Natural killer cell (primary cell): ENCODE measurements around the gene RUFY1. TPM values are rescaled to one million over a fixed set of nuclear protein-coding genes. Genes with fewer than 3 reads are reported as not detected.

Experiments
- ATAC-seq, 3 donors: fragments of 150-1000 bp in 2 of 3; fragments of 200-7000 bp in 1 of 3; cut with Tn5 transposase; 1 replicate in 1 of 3; 2 replicates in 2 of 3; pipeline ENCODE4 v1.10.0; 2021; ENCODE audit warnings: mild to moderate bottlenecking in 2 of 3, moderate library complexity in 2 of 3
- DNase-seq, 2 donors: peaks; one replicate each; pipeline versions ENCODE4 v3.0.0 to v3.0.0-alpha.2; 2013 to 2021; ENCODE audit warnings: mixed read lengths in 1 of 2
- H3K27ac ChIP-seq: one replicate; pipeline ENCODE4 v1.5.1; 2013; ENCODE audit warnings: mild to moderate bottlenecking, low read length
- H3K27me3 ChIP-seq: one replicate; pipeline ENCODE4 v1.6.1; 2013; ENCODE audit warnings: low read length; ENCODE audit not compliant: control insufficient read depth, insufficient read depth
- H3K36me3 ChIP-seq: one replicate; pipeline ENCODE4 v1.6.1; 2013; ENCODE audit warnings: low read length; ENCODE audit not compliant: control insufficient read depth, insufficient read depth
- H3K4me1 ChIP-seq: one replicate; pipeline ENCODE4 v1.6.1; 2013; ENCODE audit warnings: low read length; ENCODE audit not compliant: control insufficient read depth, insufficient read depth
- H3K4me3 ChIP-seq: one replicate; pipeline ENCODE4 v1.5.1; 2013; ENCODE audit warnings: low read length
- H3K9me3 ChIP-seq: one replicate; pipeline ENCODE4 v1.6.1; 2013; ENCODE audit warnings: low read length; ENCODE audit not compliant: control insufficient read depth, insufficient read depth
- H3K27ac Mint-ChIP-seq, 2 donors: one replicate each; pipeline ENCODE4 v1.8.0; 2022; ENCODE audit warnings: mild to moderate bottlenecking in 2 of 2, mixed read lengths in 2 of 2, moderate library complexity in 1 of 2
- H3K27me3 Mint-ChIP-seq, 2 donors: one replicate each; pipeline ENCODE4 v1.8.0; 2022; ENCODE audit warnings: low read depth in 2 of 2, mixed read lengths in 2 of 2
- H3K36me3 Mint-ChIP-seq: one replicate; pipeline ENCODE4 v1.8.0; 2022; ENCODE audit warnings: mixed read lengths
- H3K4me1 Mint-ChIP-seq, 2 donors: one replicate each; pipeline ENCODE4 v1.8.0; 2022; ENCODE audit warnings: mixed read lengths in 2 of 2
- H3K4me3 Mint-ChIP-seq: one replicate; pipeline ENCODE4 v1.8.0; 2022; ENCODE audit warnings: mild to moderate bottlenecking, moderate library complexity, mixed read lengths
- H3K9me3 Mint-ChIP-seq, 2 donors: one replicate each; pipeline ENCODE4 v1.8.0; 2022; ENCODE audit warnings: mixed read lengths in 2 of 2
- WGBS: methylation state at CpG from one replicate; pipeline ENCODE4 v1.1.7; 2013; ENCODE audit warnings: missing lambda C conversion rate; ENCODE audit not compliant: insufficient coverage; 5-methylcytosine and 5-hydroxymethylcytosine counted together
- intact Hi-C: fragments of 100-400 bp; cut with micrococcal nuclease; formaldehyde crosslinking; loops from one replicate; pipeline ENCODE4 v1.14.2; 2022
- total RNA-seq, 4 donors: library from RNA; stranded (reverse); fragments of 120-200 nt in 1 of 4; gene quantifications; one replicate each; pipeline versions ENCODE4 v1.2.3 to v1.2.4, GENCODE V29; 2013 to 2022
- TF ChIP-seq, protein P1 (sequence below): fragments of 200-600 bp; IDR thresholded peaks from one replicate; pipeline ENCODE4 v1.8.0; 2022; ENCODE audit warnings: antibody characterized with exemption

RUFY1 gene
- total RNA-seq, 3 donors from 2014 or later (not counting 1 experiment from before 2014, with no cell fraction given) = 40.4 to 48.7 (median 46.6) TPM

- no peaks in the 10 kb centered on the region for H3K4me1 Mint-ChIP-seq
- 89% methylated on average over 6 of the region's 6 CpGs for WGBS
Measured at GRCh38 chr5:179595916-179596315, 45.6 kb downstream of the RUFY1 start.

GRCh38 chr5:179596421-179596820, 46.1 kb downstream of the RUFY1 start:
- Mint-ChIP-seq H3K4me3 (no peak overlapping the region), H3K36me3 (peaks cover 11% of the 10 kb centered on the region), H3K4me1 (no peaks in the 10 kb centered on the region), H3K9me3 (no peaks in the 10 kb centered on the region), H3K27me3 (no peaks in the 10 kb centered on the region), H3K27ac (no peak overlapping the region)
- Histone ChIP-seq H3K4me3 (no peak overlapping the region), H3K27ac (no peak overlapping the region), H3K27me3 (no peaks in the 10 kb centered on the region), H3K36me3 (peaks cover 66% of the 10 kb centered on the region), H3K4me1 (no peaks in the 10 kb centered on the region), H3K9me3 (no peaks in the 10 kb centered on the region)
- intact Hi-C loops = no loop called here
- ATAC-seq (no peak), DNase-seq (no peak)
- WGBS = 95% methylated on average over 13 of the region's 13 CpGs
- TF ChIP-seq, protein P1, sequence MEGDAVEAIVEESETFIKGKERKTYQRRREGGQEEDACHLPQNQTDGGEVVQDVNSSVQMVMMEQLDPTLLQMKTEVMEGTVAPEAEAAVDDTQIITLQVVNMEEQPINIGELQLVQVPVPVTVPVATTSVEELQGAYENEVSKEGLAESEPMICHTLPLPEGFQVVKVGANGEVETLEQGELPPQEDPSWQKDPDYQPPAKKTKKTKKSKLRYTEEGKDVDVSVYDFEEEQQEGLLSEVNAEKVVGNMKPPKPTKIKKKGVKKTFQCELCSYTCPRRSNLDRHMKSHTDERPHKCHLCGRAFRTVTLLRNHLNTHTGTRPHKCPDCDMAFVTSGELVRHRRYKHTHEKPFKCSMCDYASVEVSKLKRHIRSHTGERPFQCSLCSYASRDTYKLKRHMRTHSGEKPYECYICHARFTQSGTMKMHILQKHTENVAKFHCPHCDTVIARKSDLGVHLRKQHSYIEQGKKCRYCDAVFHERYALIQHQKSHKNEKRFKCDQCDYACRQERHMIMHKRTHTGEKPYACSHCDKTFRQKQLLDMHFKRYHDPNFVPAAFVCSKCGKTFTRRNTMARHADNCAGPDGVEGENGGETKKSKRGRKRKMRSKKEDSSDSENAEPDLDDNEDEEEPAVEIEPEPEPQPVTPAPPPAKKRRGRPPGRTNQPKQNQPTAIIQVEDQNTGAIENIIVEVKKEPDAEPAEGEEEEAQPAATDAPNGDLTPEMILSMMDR = no peak

More at GRCh38 chr5:179595916-179596315, 45.6 kb downstream of the RUFY1 start:
- H3K9me3 ChIP-seq = no peaks in the 10 kb centered on the region
- TF ChIP-seq, protein P1 = no peak
- no peaks in the 10 kb centered on the region for H3K9me3 Mint-ChIP-seq
- peaks cover 11% of the 10 kb centered on the region for H3K36me3 Mint-ChIP-seq
- no peak overlapping the region for H3K4me3 ChIP-seq
- no peak overlapping the region for H3K4me3 Mint-ChIP-seq
- no peak for ATAC-seq
- no peak overlapping the region for H3K27ac Mint-ChIP-seq
- H3K27me3 ChIP-seq = no peaks in the 10 kb centered on the region
- peaks cover 67% of the 10 kb centered on the region for H3K36me3 ChIP-seq
- no peaks in the 10 kb centered on the region for H3K4me1 ChIP-seq
- no peak for DNase-seq
- intact Hi-C loops = no loop called here
- H3K27ac ChIP-seq = no peak overlapping the region
- H3K27me3 Mint-ChIP-seq = no peaks in the 10 kb centered on the region

DNA sequence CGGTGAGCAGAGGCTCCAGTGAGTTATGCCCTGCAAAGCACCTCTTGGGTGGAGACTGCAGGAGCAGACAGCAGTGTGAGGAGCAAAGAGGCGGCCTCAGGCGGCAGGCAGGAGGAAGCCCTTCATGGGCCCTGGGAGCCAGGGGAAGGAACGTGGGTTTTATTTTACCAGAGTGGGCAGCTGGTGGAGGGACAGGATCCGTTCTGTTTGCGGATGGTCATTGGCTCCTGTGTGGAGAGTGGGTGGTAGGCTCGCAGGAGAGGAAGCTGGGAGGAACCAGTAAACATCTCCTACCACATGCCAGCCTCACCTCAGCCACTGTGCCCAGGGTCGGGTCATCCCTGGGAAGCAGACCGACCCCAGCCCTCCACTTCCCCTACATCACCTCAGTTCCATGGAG, 48.7 kb downstream of the RUFY1 start:
- no peak for DNase-seq
- Histone ChIP-seq H3K9me3 (no peaks in the 10 kb centered on the region), H3K27me3 (no peaks in the 10 kb centered on the region), H3K27ac (no peak overlapping the region), H3K36me3 (peaks cover 56% of the 10 kb centered on the region), H3K4me3 (no peak overlapping the region), H3K4me1 (no peaks in the 10 kb centered on the region)
- ATAC-seq = no peak
- Mint-ChIP-seq H3K4me3 (no peak overlapping the region), H3K9me3 (no peaks in the 10 kb centered on the region), H3K36me3 (peaks cover 11% of the 10 kb centered on the region), H3K27ac (no peak overlapping the region), H3K4me1 (no peaks in the 10 kb centered on the region), H3K27me3 (no peaks in the 10 kb centered on the region)
- WGBS = 97% methylated on average over 6 of the region's 9 CpGs
- TF ChIP-seq, protein P1 = no peak
- intact Hi-C loops = no loop called here

DNA sequence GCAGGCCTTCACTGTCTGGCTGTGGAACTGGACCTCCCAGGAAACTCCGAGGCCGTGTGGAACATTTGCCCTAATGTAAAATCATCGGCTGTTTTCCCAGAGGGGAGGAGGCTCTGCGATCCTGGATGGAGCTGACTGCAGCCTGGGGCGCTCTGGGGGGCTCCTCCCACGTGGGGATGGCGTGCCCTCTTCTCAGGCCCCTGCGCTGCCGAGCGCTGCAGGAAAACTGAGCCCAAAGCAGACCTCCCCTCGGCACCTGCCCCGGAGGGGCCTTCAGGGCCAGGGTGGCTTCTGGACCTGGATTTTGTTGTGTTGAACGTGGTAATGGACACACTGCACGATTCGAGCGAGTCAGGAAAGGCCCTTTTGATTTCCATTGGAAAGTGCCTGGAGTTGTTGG, 49.2 kb downstream of the RUFY1 start:
- 98% methylated on average over 16 of the region's 16 CpGs for WGBS
- Mint-ChIP-seq H3K4me3 (no peak overlapping the region), H3K27ac (no peak overlapping the region), H3K36me3 (peaks cover 11% of the 10 kb centered on the region), H3K4me1 (no peaks in the 10 kb centered on the region), H3K27me3 (no peaks in the 10 kb centered on the region), H3K9me3 (no peaks in the 10 kb centered on the region)
- TF ChIP-seq, protein P1 = no peak
- peaks cover 59% of the 10 kb centered on the region for H3K36me3 ChIP-seq
- H3K27ac ChIP-seq = no peak overlapping the region
- no peaks in the 10 kb centered on the region for H3K27me3 ChIP-seq
- no peak for DNase-seq
- H3K4me1 ChIP-seq = no peaks in the 10 kb centered on the region
- no peak overlapping the region for H3K4me3 ChIP-seq
- no peak for ATAC-seq
- intact Hi-C loops = no loop called here
- no peaks in the 10 kb centered on the region for H3K9me3 ChIP-seq
